ENCODE data around the gene LYRM2.
"Not testable (repeated sequence)": the region's sequence is repeated elsewhere in the genome, so short reads cannot be mapped to it uniquely, and the experiment has no call there.

LYRM2 gene

GRCh38 chr6:89644864-89645263 lies 6.3 kb upstream of the LYRM2 start:
- Histone ChIP-seq H4K20me1 (ENCODE audit: insufficient read depth, low read length) (no peaks in the 10 kb centered on the region), H3K9ac (ENCODE audit: low read length) (no peak overlapping the region), H3K79me2 (ENCODE audit: low read length) (no peaks in the 10 kb centered on the region), H2AFZ (ENCODE audit: low read depth, low read length) (no peak overlapping the region), H3K4me1 (ENCODE audit: low read length) (no peaks in the 10 kb centered on the region), H3K27me3 (ENCODE audit: low read depth, low read length) (no peaks in the 10 kb centered on the region), H3K4me2 (ENCODE audit: low read length) (no peak overlapping the region), H3K9me3 (ENCODE audit: insufficient read depth, low read length) (no peaks in the 10 kb centered on the region), H3K4me3 (ENCODE audit: low read length) (no peak overlapping the region), H3K36me3 (replicated peaks; ENCODE audit: low read depth, low read length) (peaks cover 11% of the 10 kb centered on the region), H3K27ac (ENCODE audit: low read length) (no peak overlapping the region)
- TF ChIP-seq EZH2phosphoT487 (IDR thresholded peaks at IDR 0.05; ENCODE audit: low read depth) (no peak), CTCF (IDR thresholded peaks at IDR 0.05; ENCODE audit: low read depth, low read length) (no peak)

- Histone ChIP-seq H4K20me1 (ENCODE audit: insufficient read depth, low read length) (no peaks in the 10 kb centered on the region), H3K9me3 (ENCODE audit: insufficient read depth, low read length) (no peaks in the 10 kb centered on the region), H3K9ac (ENCODE audit: low read length) (no peak overlapping the region), H3K4me2 (ENCODE audit: low read length) (no peak overlapping the region), H3K27ac (ENCODE audit: low read length) (no peak overlapping the region), H3K36me3 (replicated peaks; ENCODE audit: low read depth, low read length) (peaks cover 7% of the 10 kb centered on the region), H3K4me1 (ENCODE audit: low read length) (peaks cover 6% of the 10 kb centered on the region; the same call in 1 of the 2 replicates), H3K4me3 (ENCODE audit: low read length) (no peak overlapping the region), H3K79me2 (ENCODE audit: low read length) (peaks cover 4% of the 10 kb centered on the region; the same call in 1 of the 2 replicates), H3K27me3 (ENCODE audit: low read depth, low read length) (no peaks in the 10 kb centered on the region), H2AFZ (ENCODE audit: low read depth, low read length) (no peak overlapping the region)
- no peak for TF ChIP-seq EZH2phosphoT487 (IDR thresholded peaks at IDR 0.05; ENCODE audit: low read depth)
- no peak for TF ChIP-seq CTCF (IDR thresholded peaks at IDR 0.05; ENCODE audit: low read depth, low read length)
Observed at GRCh38 chr6:89643406-89643805, 4.9 kb upstream of the LYRM2 start.

- H3K9ac ChIP-seq (ENCODE audit: low read length): no peak overlapping the region
- no peaks in the 10 kb centered on the region for H3K9me3 ChIP-seq (ENCODE audit: insufficient read depth, low read length)
- no peak overlapping the region for H3K4me3 ChIP-seq (ENCODE audit: low read length)
- no peaks in the 10 kb centered on the region for H4K20me1 ChIP-seq (ENCODE audit: insufficient read depth, low read length)
- no peak overlapping the region for H3K27ac ChIP-seq (ENCODE audit: low read length)
- no peak overlapping the region for H2AFZ ChIP-seq (ENCODE audit: low read depth, low read length)
- H3K4me1 ChIP-seq (ENCODE audit: low read length): peaks cover 6% of the 10 kb centered on the region; the same call in 1 of the 2 replicates
- H3K4me2 ChIP-seq (ENCODE audit: low read length): no peak overlapping the region
- peaks cover 7% of the 10 kb centered on the region for H3K36me3 ChIP-seq (replicated peaks; ENCODE audit: low read depth, low read length)
- TF ChIP-seq EZH2phosphoT487 (IDR thresholded peaks at IDR 0.05; ENCODE audit: low read depth) (no peak), CTCF (IDR thresholded peaks at IDR 0.05; ENCODE audit: low read depth, low read length) (no peak)
- H3K27me3 ChIP-seq (ENCODE audit: low read depth, low read length): no peaks in the 10 kb centered on the region
- H3K79me2 ChIP-seq (ENCODE audit: low read length): peaks cover 5% of the 10 kb centered on the region
Observed at GRCh38 chr6:89642956-89643355, 4.4 kb upstream of the LYRM2 start.

GRCh38 chr6:89641581-89641980 lies 3.0 kb upstream of the LYRM2 start:
- not testable (repeated sequence) for H3K4me2 ChIP-seq (ENCODE audit: low read length); H2AFZ ChIP-seq (ENCODE audit: low read depth, low read length); H3K4me1 ChIP-seq (ENCODE audit: low read length); H4K20me1 ChIP-seq (ENCODE audit: insufficient read depth, low read length); H3K36me3 ChIP-seq (replicated peaks; ENCODE audit: low read depth, low read length); H3K9me3 ChIP-seq (ENCODE audit: insufficient read depth, low read length); H3K9ac ChIP-seq (ENCODE audit: low read length); H3K79me2 ChIP-seq (ENCODE audit: low read length); H3K4me3 ChIP-seq (ENCODE audit: low read length); H3K27me3 ChIP-seq (ENCODE audit: low read depth, low read length); H3K27ac ChIP-seq (ENCODE audit: low read length)

GRCh38 chr6:89640804-89641203 lies 2.3 kb upstream of the LYRM2 start:
- no peak overlapping the region for H2AFZ ChIP-seq (ENCODE audit: low read depth, low read length)
- no peak overlapping the region for H3K4me2 ChIP-seq (ENCODE audit: low read length)
- H3K4me3 ChIP-seq (ENCODE audit: low read length): no peak overlapping the region
- no peak overlapping the region for H3K27ac ChIP-seq (ENCODE audit: low read length)
- no peaks in the 10 kb centered on the region for H3K27me3 ChIP-seq (ENCODE audit: low read depth, low read length)
- H4K20me1 ChIP-seq (ENCODE audit: insufficient read depth, low read length): no peaks in the 10 kb centered on the region
- H3K9me3 ChIP-seq (ENCODE audit: insufficient read depth, low read length): no peaks in the 10 kb centered on the region
- peaks cover 4% of the 10 kb centered on the region for H3K36me3 ChIP-seq (replicated peaks; ENCODE audit: low read depth, low read length)
- H3K4me1 ChIP-seq (ENCODE audit: low read length): peaks cover 9% of the 10 kb centered on the region; the same call in 1 of the 2 replicates
- H3K9ac ChIP-seq (ENCODE audit: low read length): no peak overlapping the region
- TF ChIP-seq CTCF (IDR thresholded peaks at IDR 0.05; ENCODE audit: low read depth, low read length): no peak
- no peak for TF ChIP-seq EZH2phosphoT487 (IDR thresholded peaks at IDR 0.05; ENCODE audit: low read depth)
- H3K79me2 ChIP-seq (ENCODE audit: low read length): peaks cover 10% of the 10 kb centered on the region
